HepG2 (cell line): ENCODE measurements around the gene HCFC2. TPM values are rescaled to one million over a fixed set of nuclear protein-coding genes. Genes with fewer than 3 reads are reported as not detected.
A peak's percentile ranks its signal among the peaks of the same experiment; 100 is the strongest.

Experiments
- ATF6 ChIP-seq: sonication (generic); formaldehyde crosslinking; conservative IDR thresholded peaks from 2 replicates; pipeline ENCODE4 v1.4.0; 2020; ENCODE audit warnings: missing genetic modification reagents
- EHMT2 ChIP-seq: fragments of 200-600 bp; sonication (generic); IDR thresholded peaks from 2 replicates; pipeline ENCODE4 v1.7.0; 2017; ENCODE audit warnings: antibody characterized with exemption, low read depth, low read length, borderline replicate concordance
- GMEB1 ChIP-seq: sonication (generic); formaldehyde crosslinking; IDR thresholded peaks from 2 replicates; pipeline ENCODE4 v1.5.1; 2020; ENCODE audit warnings: missing genetic modification reagents, mild to moderate bottlenecking, borderline replicate concordance
- MAFF ChIP-seq: IDR thresholded peaks from 2 replicates; pipeline ENCODE4 v1.6.1; 2011; ENCODE audit warnings: low read depth, low read length, improper control_type of control experiment
- PRDM15 ChIP-seq: sonication (generic); formaldehyde crosslinking; IDR thresholded peaks from 2 replicates; pipeline ENCODE4 v1.4.0; 2020; ENCODE audit warnings: missing genetic modification reagents
- RFXANK ChIP-seq: IDR thresholded peaks from 2 replicates; pipeline ENCODE4 v1.6.1; 2016
- SAFB2 ChIP-seq: sonication (generic); formaldehyde crosslinking; IDR thresholded peaks from 2 replicates; pipeline ENCODE4 v1.5.1; 2020; ENCODE audit warnings: missing genetic modification reagents, low read depth, mild to moderate bottlenecking, borderline replicate concordance
- SNAPC4 ChIP-seq: sonication (generic); formaldehyde crosslinking; IDR thresholded peaks from 2 replicates; pipeline ENCODE4 v1.4.0; 2020; ENCODE audit warnings: mild to moderate bottlenecking, missing genetic modification reagents
- ZBTB43 ChIP-seq: sonication (generic); formaldehyde crosslinking; conservative IDR thresholded peaks from 2 replicates; pipeline ENCODE4 v1.4.0; 2020; ENCODE audit warnings: missing genetic modification reagents
- ZBTB7B ChIP-seq: sonication (generic); formaldehyde crosslinking; IDR thresholded peaks from 2 replicates; pipeline ENCODE4 v1.4.0; 2020; ENCODE audit warnings: missing genetic modification reagents
- ZNF414 ChIP-seq: sonication (generic); formaldehyde crosslinking; IDR thresholded peaks from 2 replicates; pipeline ENCODE4 v1.5.0; 2020; ENCODE audit warnings: missing genetic modification reagents
- ZNF629 ChIP-seq: sonication (generic); formaldehyde crosslinking; conservative IDR thresholded peaks from 2 replicates; pipeline ENCODE4 v1.5.0; 2020; ENCODE audit warnings: missing genetic modification reagents
- ZNF749 ChIP-seq: sonication (generic); formaldehyde crosslinking; IDR thresholded peaks from 2 replicates; pipeline ENCODE4 v1.8.0; 2022; ENCODE audit warnings: mild to moderate bottlenecking, missing genetic modification reagents, moderate library complexity, borderline replicate concordance
- polyA plus RNA-seq, 8 experiments: library from polyadenylated mRNA; depleted of rRNA in 3 of 8; stranded (reverse) in 7 of 8; unstranded in 1 of 8; fragments of >200 nt; fragmentation: Illumina TruSeq in 4 of 8; extraction: Trizol in 4 of 8; gene quantifications; 2 replicates each; pipeline versions ENCODE4 v1.2.1 to v1.2.3, GENCODE V29; 2011 to 2016; ENCODE audit warnings: low read depth in 4 of 8, missing spikeins in 1 of 8, mixed read lengths in 1 of 8; ENCODE audit not compliant: insufficient read depth in 1 of 8
- total RNA-seq, 5 experiments: library from RNA; depleted of rRNA; stranded (reverse); fragments of >200 nt; fragmentation: Illumina TruSeq; extraction: Trizol; gene quantifications; 2 replicates each; pipeline ENCODE4 v1.2.3, GENCODE V29; 2016; ENCODE audit warnings: low read depth in 1 of 5

Gene HCFC2
- total and polyA plus RNA-seq, 2 of the 13 experiments (the other 11 are each of a cell fraction or from before 2014, with no cell fraction given): 3.7 to 4.9 TPM

- TF ChIP-seq EHMT2: no peak
- no peak for TF ChIP-seq MAFF
- no peak for TF ChIP-seq SAFB2
- no peak for TF ChIP-seq ZNF414
- no peak; the same call in 1 of the 2 replicates for TF ChIP-seq ZBTB43 (CRISPR knock-in tag)
- no peak for TF ChIP-seq ZBTB7B
- no peak for TF ChIP-seq ATF6 (CRISPR knock-in tag)
- no peak for TF ChIP-seq RFXANK (CRISPR knock-in tag)
- TF ChIP-seq GMEB1 (CRISPR knock-in tag): peak; percentile 66; the same call in 1 of the 2 replicates
- TF ChIP-seq ZNF749: peak; percentile 52; the same call in 1 of the 2 replicates
- TF ChIP-seq SNAPC4 (CRISPR knock-in tag): 0 out of 2 replicates have a peak, but pooled peaks have one; percentile 44
- TF ChIP-seq PRDM15: no peak
- TF ChIP-seq ZNF629 (CRISPR knock-in tag): no peak
These were observed at the start of gene HCFC2 (continued) for GRCh38 chr12:104064031-104064841.
